ENCODE measurements around the gene IGF2R.

Gene IGF2R

DNA sequence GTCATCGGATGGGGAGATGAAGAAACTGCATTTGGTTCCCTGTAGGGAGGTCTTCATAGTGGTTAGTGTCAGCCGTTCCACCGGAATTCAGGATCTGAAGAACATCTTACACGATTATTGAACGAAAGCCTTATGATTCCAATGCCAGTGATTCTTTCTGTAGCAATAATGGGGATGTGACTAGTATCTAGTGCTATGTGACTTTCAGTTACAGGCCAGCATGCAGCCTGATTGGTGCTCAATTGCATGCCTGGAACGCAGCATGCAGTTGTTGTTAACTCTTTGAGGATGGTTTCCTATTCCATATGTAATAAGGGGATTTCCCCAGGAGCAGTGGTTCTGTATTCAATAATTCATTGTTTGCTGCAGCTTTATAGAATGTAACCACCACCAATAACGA, 81.1 kb downstream of the IGF2R start:
- no peak for DNase-seq

DNA sequence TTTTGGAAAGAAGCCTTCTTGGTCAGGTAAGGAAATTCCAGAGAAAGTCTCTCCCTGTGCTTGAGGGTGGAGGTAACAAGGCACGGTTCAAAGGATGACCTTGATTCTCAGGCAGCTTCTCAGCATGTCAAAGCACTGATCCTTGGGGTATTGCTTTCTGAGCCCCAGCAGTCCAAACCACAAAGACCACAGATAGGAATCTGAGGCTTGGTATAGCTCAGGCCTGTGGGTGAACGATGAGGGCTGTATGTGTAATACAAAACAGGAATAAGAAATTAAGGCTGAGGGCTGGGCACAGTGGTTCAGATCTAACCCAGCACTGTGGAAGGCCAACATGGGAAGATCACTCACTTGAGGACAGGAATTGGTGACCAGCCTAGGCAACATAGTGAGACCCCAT, 82.5 kb downstream of the IGF2R start:
- DNase-seq = no peak

DNA sequence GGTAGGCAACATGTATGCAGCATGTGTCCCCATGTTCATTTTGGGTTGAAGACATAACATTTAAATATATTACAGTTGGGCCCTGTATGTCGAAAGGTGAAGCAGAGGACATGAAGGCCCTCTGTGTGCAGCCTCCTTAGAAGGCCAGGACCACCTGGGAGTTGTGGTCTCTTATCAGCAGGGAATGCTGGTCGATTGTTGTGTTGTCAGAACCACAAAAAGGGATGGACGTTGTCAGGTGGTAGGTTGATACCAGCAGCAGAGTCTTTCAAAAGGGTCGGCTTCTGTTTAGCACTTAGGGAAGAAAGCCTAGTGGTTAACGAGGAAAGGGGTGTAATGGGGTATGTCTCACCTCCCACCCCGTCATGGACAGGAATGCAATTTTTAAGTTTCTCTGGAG, 85.4 kb downstream of the IGF2R start:
- no peak for DNase-seq

DNA sequence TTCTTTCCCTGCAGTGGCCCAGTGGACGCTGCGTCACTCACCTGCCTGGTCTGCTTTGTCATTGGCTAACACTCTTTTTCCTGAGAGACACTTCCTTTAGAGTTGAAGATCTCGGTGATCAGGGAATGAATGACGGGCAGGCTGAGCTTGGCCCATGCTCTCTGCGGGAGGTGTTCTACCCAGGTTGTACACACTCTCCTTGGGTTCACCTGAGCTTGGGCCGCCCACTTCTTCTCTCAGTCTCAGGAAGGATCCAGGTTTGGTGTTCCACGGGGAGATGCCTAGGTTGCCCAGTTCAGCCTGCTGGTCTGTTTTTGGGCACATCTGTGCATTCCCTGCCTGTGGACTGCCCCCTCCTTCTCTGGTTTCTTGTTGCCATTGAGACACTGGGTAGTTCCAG, 86.0 kb downstream of the IGF2R start:
- DNase-seq = no peak

- DNase-seq = no peak
These were observed 86.5 kb downstream of the IGF2R start for GRCh38 chr6:160055378-160055777.

DNA sequence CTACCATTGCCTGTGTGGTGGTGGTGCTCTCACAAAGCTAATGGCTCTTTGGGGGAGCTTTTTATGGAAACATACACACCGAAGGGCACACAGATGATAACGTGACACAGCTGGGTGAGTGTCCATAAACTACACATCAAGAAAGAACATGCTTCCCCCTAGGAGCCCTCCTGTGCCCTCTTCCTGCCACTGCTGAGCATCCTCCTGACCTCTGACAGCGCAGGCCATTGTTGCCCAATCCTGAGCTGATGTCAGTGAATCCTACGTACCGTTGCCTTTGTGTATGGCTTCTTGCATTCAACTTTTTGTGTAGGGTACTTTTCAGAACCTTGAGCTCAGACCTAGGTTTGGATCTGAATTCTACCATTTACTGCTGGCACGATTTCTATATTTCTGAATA, 86.9 kb downstream of the IGF2R start:
- DNase-seq = no peak

DNA sequence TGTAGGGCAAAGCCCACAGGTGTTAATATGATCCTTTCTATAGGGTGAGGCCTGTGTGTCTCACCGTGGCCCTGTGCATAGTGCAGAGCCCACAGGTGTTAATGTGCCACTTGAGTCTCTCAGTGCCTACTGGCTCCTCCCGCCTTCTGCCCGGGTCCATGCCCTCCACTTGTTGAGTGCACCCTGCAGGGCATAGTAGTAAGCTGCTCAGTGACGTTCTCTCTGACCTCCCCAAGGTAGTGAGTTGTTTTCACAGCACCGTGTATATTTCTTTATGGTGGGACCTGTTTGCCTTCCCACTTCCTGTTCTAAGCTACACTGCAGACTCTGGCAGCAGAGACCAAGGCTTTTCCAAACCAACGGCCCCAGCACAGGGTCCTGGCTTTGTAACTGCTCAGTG, 88.2 kb downstream of the IGF2R start:
- DNase-seq = no peak

DNA sequence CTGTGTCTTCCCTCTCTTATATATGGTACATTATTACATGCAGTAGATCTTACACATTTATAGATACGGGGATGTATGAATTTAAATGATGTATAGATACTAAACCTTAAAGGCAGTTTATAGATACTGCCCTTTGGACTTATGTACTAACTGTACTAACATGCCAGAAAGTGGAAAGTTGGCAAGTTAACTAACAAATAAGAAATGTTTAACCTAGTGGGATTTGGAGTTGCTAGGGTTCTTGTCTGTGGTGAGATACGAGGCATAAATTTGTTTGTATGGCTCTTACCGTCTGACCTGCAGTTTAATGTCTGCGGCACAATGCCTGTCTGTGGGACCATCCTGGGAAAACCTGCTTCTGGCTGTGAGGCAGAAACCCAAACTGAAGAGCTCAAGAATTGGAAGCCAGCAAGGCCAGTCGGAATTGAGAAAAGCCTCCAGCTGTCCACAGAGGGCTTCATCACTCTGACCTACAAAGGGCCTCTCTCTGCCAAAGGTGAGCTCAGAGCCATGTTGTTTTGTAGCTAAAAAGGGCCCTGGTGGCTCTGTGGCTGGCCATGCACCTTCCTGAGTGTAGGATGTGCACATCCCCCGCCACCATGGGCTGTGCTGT, 89.8 kb downstream of the IGF2R start:
- DNase-seq = no peak

DNA sequence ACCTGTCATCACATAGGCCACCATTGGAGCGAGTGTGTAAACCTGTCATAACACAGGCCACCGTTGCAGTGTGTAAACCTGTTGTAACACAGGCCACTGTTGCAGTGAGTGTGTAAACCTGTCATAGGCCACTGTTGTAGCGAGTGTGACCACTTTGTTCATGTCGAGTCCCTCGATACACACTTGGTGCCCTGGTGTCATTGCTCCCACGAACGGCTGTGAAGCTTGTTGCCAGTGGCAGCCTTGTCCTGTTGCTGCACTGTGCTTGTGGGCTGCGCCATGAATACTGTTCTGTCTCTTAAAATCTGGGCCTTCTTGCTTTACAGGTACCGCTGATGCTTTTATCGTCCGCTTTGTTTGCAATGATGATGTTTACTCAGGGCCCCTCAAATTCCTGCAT, 91.3 kb downstream of the IGF2R start:
- no peak for DNase-seq

- no peak for DNase-seq
These were observed 92.1 kb downstream of the IGF2R start for GRCh38 chr6:160060920-160061447.

GRCh38 chr6:160063771-160064413, 95.0 kb downstream of the IGF2R start:
- no peak for DNase-seq

- DNase-seq = no peak
These were observed 96.3 kb downstream of the IGF2R start for GRCh38 chr6:160065200-160065599.

- DNase-seq = no peak
These were observed 98.7 kb downstream of the IGF2R start for GRCh38 chr6:160067564-160067963.

- no peak for DNase-seq
These were observed 99.5 kb downstream of the IGF2R start for GRCh38 chr6:160068346-160068745.

- no peak for DNase-seq
These were observed 100.2 kb downstream of the IGF2R start for GRCh38 chr6:160069050-160069454.

DNA sequence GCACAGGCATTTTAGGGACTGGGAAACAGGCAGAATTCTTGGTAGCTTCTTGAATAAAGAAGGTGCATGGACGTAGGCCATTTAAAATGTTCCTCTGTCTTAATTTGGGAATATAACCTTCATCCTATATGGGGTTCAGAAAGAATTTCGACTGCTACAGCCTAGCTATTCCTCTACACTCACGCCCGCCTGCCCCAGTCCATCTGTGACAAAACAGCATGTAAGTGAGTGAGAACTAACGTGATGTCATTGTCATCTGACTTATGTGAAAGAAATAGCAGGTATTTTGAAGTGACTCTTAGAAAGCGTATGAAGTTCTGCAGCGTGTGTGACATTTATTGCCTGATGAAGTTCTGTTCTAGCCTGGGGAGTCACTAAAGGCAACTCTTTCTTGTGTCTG, 100.6 kb downstream of the IGF2R start:
- no peak for DNase-seq

DNA sequence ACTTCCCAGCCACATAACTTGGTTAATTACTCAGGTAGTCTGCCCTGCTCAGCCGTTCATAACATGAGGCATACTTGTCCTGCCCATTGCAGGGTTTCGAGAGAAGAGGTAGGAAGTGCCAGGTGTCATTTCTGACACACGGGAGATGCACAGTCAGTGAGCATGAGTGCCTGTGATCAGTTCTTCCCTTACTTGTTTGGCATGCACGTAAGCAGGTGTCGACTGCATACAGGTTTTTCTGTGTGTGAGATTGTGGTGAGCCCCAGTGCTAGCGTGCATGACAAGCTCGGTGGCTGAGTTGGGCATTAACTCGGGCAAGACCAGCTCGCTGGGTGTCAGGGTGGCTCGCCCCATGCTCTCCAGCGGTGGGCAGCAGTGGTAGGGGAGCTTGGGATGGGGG, 101.5 kb downstream of the IGF2R start:
- no peak for DNase-seq

- DNase-seq = no peak
These were observed 101.9 kb downstream of the IGF2R start for GRCh38 chr6:160070831-160071230.

GRCh38 chr6:160071805-160072690, 103.2 kb downstream of the IGF2R start:
- DNase-seq = no peak

DNA sequence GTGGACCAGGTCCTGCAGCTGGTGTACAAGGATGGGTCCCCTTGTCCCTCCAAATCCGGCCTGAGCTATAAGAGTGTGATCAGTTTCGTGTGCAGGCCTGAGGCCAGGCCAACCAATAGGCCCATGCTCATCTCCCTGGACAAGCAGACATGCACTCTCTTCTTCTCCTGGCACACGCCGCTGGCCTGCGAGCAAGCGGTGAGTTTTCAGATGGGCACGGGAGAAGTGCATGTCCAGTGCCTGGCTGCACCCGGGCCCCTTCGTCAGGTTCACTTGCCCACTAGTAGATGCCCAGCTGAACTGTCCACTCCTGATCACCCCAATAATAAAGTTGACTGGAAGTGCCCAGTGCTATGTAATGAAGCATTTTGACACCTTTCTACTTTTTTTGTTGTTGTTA, 104.4 kb downstream of the IGF2R start:
- no peak for DNase-seq

GRCh38 chr6:160076009-160076408, 107.1 kb downstream of the IGF2R start:
- no peak for DNase-seq

DNA sequence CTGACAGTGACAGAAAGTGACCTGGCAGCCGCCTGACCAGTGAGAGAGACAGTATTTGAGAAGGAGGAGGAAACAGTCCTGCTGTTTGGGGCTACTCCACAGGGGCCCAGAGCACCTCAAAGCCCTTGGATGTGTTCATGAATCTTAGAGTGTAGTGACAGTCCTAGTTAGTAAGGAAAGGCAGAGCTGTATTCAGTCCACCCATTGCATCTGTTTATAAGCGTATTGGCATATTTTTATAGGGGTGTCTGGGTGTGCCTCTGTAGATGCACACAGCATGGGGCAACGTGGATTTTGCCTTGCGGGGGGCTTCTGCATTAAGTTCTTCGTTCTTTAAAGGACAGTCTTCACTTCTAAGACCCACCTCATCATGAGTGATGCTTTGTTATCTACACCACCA, 108.1 kb downstream of the IGF2R start:
- no peak for DNase-seq

- DNase-seq = no peak
These were observed 108.6 kb downstream of the IGF2R start for GRCh38 chr6:160077526-160077925.
